HEK293 (cell line): Measurements from ENCODE around the gene ITGB5.

ENCODE experiments used
- CTCF ChIA-PET: fragments of 350-600 bp; formaldehyde crosslinking; extraction: SDS; loops from one replicate; lab custom pipeline; 2021; ENCODE audit warnings: antibody characterized with exemption; lab: Yijun Ruan, JAX
- POLR2A ChIA-PET: fragments of 300-600 bp; formaldehyde crosslinking; extraction: SDS; loops from one replicate; lab custom pipeline; 2020; ENCODE audit warnings: antibody characterized with exemption, inconsistent platforms; lab: Yijun Ruan, JAX
- H3K27ac ChIP-seq: fragments of 200-500 bp; sonication (Bioruptor generic); 2 replicates; pipeline ENCODE4 v1.5.1; 2014; ENCODE audit warnings: low read depth, low read length, control low read depth, inconsistent platforms; ENCODE audit errors: extremely low read depth
- H3K36me3 ChIP-seq, 2 experiments: fragments of 200-500 bp in 1 of 2; sonication (Bioruptor generic) in 1 of 2; 1 replicate in 1 of 2; 2 replicates in 1 of 2; pipeline ENCODE4 v1.5.1; 2014 to 2017; ENCODE audit warnings: inconsistent platforms in 2 of 2, low read length in 2 of 2; ENCODE audit not compliant: control insufficient read depth in 2 of 2, insufficient read depth in 1 of 2
- H3K4me1 ChIP-seq: fragments of 200-500 bp; sonication (Bioruptor generic); 2 replicates; pipeline ENCODE4 v1.5.1; 2014; ENCODE audit warnings: mild to moderate bottlenecking, low read length, inconsistent platforms; ENCODE audit not compliant: control insufficient read depth, insufficient read depth
- H3K4me3 ChIP-seq: 2 replicates; pipeline ENCODE4 v1.5.1; 2011; ENCODE audit warnings: low read depth, mild to moderate bottlenecking, control low read depth, low read length, moderate library complexity
- H3K9me3 ChIP-seq: fragments of 200-500 bp; sonication (Bioruptor generic); 2 replicates; pipeline ENCODE4 v1.5.1; 2014; ENCODE audit warnings: low read depth, low read length, inconsistent platforms; ENCODE audit not compliant: control insufficient read depth, insufficient read depth
- HOXC10 ChIP-seq: sonication (generic); formaldehyde crosslinking; IDR thresholded peaks from 2 replicates; pipeline ENCODE4 v1.8.1; 2023; ENCODE audit warnings: mild to moderate bottlenecking, missing genetic modification reagents
- OVOL3 ChIP-seq: fragments of 450-650 bp; formaldehyde crosslinking; IDR thresholded peaks from 2 replicates; pipeline ENCODE4 v1.5.1; 2016; ENCODE audit warnings: missing biosample characterization, missing genetic modification characterization
- SALL2 ChIP-seq: fragments of 450-650 bp; formaldehyde crosslinking; IDR thresholded peaks from 2 replicates; pipeline ENCODE4 v1.5.0; 2017; ENCODE audit warnings: missing biosample characterization, mild to moderate bottlenecking, missing genetic modification characterization, borderline replicate concordance
- SCRT1 ChIP-seq: fragments of 450-650 bp; formaldehyde crosslinking; IDR thresholded peaks from 2 replicates; pipeline ENCODE4 v1.5.1; 2016; ENCODE audit warnings: missing biosample characterization, missing genetic modification characterization, borderline replicate concordance
- ZBTB20 ChIP-seq: fragments of 450-650 bp; formaldehyde crosslinking; IDR thresholded peaks from 2 replicates; pipeline ENCODE4 v1.5.1; 2016; ENCODE audit warnings: missing biosample characterization, missing genetic modification characterization
- ZBTB48 ChIP-seq: fragments of 450-650 bp; formaldehyde crosslinking; IDR thresholded peaks from 2 replicates; pipeline ENCODE4 v1.5.1; 2016; ENCODE audit warnings: missing biosample characterization, missing genetic modification characterization
- ZIC2 ChIP-seq: fragments of 450-650 bp; formaldehyde crosslinking; IDR thresholded peaks from 2 replicates; pipeline ENCODE4 v1.5.1; 2016; ENCODE audit warnings: missing biosample characterization, missing genetic modification characterization
- ZNF184 ChIP-seq: fragments of 450-650 bp; IDR thresholded peaks from 2 replicates; pipeline ENCODE4 v1.5.1; 2018; ENCODE audit warnings: missing biosample characterization, mild to moderate bottlenecking, missing genetic modification characterization
- ZNF324 ChIP-seq: fragments of 450-650 bp; formaldehyde crosslinking; IDR thresholded peaks from 2 replicates; pipeline ENCODE4 v1.5.1; 2016; ENCODE audit warnings: missing biosample characterization, missing genetic modification characterization
- ZNF341 ChIP-seq: fragments of 450-650 bp; formaldehyde crosslinking; IDR thresholded peaks from 2 replicates; pipeline ENCODE4; 2016; ENCODE audit warnings: low read depth, missing biosample characterization, missing genetic modification characterization
- ZNF514 ChIP-seq: fragments of 450-650 bp; formaldehyde crosslinking; IDR thresholded peaks from 2 replicates; pipeline ENCODE4 v1.5.1; 2016; ENCODE audit warnings: missing biosample characterization, missing genetic modification characterization
- ZNF529 ChIP-seq: fragments of 450-650 bp; formaldehyde crosslinking; IDR thresholded peaks from 2 replicates; pipeline ENCODE4 v1.5.1; 2017; ENCODE audit warnings: missing genetic modification characterization, missing biosample characterization; ENCODE audit not compliant: insufficient replicate concordance
- ZNF747 ChIP-seq: fragments of 450-650 bp; formaldehyde crosslinking; IDR thresholded peaks from 2 replicates; pipeline ENCODE4 v1.5.1; 2016; ENCODE audit warnings: missing biosample characterization, missing genetic modification characterization
- ZNF768 ChIP-seq: fragments of 450-650 bp; formaldehyde crosslinking; IDR thresholded peaks from 2 replicates; pipeline ENCODE4 v1.5.1; 2018; ENCODE audit warnings: missing biosample characterization, mild to moderate bottlenecking, missing genetic modification characterization
- ZNF785 ChIP-seq: fragments of 450-650 bp; formaldehyde crosslinking; IDR thresholded peaks from 2 replicates; pipeline ENCODE4 v1.5.1; 2016; ENCODE audit warnings: missing biosample characterization, missing genetic modification characterization
- TF ChIP-seq, protein P1 (sequence below): fragments of 450-650 bp; formaldehyde crosslinking; IDR thresholded peaks from 2 replicates; pipeline ENCODE4 v1.5.1; 2016; ENCODE audit warnings: missing biosample characterization, missing genetic modification characterization, borderline replicate concordance
- TF ChIP-seq, protein P2 (sequence below): fragments of 450-650 bp; formaldehyde crosslinking; IDR thresholded peaks from 2 replicates; pipeline ENCODE4 v1.5.1; 2016; ENCODE audit warnings: missing biosample characterization, missing genetic modification characterization
- TF ChIP-seq, protein P3 (sequence below): fragments of 450-650 bp; formaldehyde crosslinking; IDR thresholded peaks from 2 replicates; pipeline ENCODE4 v1.5.1; 2016; ENCODE audit warnings: missing biosample characterization, missing genetic modification characterization, borderline replicate concordance
- TF ChIP-seq, protein P4 (sequence below): IDR thresholded peaks from 2 replicates; pipeline ENCODE4 v1.6.1; 2011; ENCODE audit warnings: mild to moderate bottlenecking, low read depth, low read length, borderline replicate concordance

Gene ITGB5

DNA sequence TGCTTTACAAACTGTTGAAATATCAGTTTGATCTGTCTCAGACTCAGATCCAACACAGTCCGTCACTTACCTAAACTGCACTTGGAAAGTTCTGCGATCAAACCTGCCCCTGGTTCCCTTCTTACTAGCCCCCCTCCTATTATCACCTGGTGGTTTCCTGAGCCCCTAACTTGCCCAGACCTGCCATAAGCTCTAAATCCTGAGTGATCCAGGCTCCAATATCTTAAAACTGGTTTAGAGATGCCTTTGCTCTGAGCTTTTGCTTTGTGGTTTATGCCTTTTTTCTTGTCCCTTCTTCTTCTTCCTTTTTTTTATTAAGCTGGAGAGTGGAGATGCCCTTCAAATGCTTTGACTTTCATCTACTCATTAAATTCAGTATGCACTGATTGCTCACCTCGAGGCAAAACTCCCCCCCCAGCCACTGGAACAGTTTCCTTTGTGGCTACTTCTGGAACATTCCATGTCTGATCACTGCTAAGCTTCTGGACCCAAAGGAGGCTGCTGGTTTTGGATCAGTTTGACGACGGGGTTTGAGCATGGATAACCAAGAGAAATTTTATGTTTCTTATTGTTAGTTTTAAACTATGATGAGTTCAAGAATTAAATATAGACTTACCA lies 3.5 kb upstream of the ITGB5 start:
- Histone ChIP-seq H3K4me1 (no peaks in the 10 kb centered on the region), H3K9me3 (no peaks in the 10 kb centered on the region), H3K36me3 (no peaks in the 10 kb centered on the region), H3K27ac (no peak overlapping the region), H3K4me3 (no peak overlapping the region)
- POLR2A ChIA-PET = no interaction called here
- CTCF ChIA-PET = interaction anchor here (0.6 to 4.3 kb wide), 6 partner anchors 11 to 260 kb away, joined by 3 to 25 read pairs (median 4); no protein-coding TSS in a partner anchor
- TF ChIP-seq ZNF514 = no peak
- TF ChIP-seq ZIC2 (tag by site-specific recombination) = no peak
- no peak for TF ChIP-seq ZNF529 (tag by site-specific recombination)
- no peak for TF ChIP-seq ZBTB48 (tag by site-specific recombination)
- TF ChIP-seq OVOL3 = no peak
- no peak for TF ChIP-seq ZNF785
- TF ChIP-seq ZNF768 (tag by site-specific recombination) = no peak
- no peak for TF ChIP-seq SALL2
- no peak for TF ChIP-seq ZNF324 (tag by site-specific recombination)
- TF ChIP-seq, protein P1, sequence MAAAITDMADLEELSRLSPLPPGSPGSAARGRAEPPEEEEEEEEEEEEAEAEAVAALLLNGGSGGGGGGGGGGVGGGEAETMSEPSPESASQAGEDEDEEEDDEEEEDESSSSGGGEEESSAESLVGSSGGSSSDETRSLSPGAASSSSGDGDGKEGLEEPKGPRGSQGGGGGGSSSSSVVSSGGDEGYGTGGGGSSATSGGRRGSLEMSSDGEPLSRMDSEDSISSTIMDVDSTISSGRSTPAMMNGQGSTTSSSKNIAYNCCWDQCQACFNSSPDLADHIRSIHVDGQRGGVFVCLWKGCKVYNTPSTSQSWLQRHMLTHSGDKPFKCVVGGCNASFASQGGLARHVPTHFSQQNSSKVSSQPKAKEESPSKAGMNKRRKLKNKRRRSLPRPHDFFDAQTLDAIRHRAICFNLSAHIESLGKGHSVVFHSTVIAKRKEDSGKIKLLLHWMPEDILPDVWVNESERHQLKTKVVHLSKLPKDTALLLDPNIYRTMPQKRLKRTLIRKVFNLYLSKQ = no peak
- no peak for TF ChIP-seq ZNF747
- TF ChIP-seq, protein P2, sequence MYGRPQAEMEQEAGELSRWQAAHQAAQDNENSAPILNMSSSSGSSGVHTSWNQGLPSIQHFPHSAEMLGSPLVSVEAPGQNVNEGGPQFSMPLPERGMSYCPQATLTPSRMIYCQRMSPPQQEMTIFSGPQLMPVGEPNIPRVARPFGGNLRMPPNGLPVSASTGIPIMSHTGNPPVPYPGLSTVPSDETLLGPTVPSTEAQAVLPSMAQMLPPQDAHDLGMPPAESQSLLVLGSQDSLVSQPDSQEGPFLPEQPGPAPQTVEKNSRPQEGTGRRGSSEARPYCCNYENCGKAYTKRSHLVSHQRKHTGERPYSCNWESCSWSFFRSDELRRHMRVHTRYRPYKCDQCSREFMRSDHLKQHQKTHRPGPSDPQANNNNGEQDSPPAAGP = no peak
- TF ChIP-seq, protein P3, sequence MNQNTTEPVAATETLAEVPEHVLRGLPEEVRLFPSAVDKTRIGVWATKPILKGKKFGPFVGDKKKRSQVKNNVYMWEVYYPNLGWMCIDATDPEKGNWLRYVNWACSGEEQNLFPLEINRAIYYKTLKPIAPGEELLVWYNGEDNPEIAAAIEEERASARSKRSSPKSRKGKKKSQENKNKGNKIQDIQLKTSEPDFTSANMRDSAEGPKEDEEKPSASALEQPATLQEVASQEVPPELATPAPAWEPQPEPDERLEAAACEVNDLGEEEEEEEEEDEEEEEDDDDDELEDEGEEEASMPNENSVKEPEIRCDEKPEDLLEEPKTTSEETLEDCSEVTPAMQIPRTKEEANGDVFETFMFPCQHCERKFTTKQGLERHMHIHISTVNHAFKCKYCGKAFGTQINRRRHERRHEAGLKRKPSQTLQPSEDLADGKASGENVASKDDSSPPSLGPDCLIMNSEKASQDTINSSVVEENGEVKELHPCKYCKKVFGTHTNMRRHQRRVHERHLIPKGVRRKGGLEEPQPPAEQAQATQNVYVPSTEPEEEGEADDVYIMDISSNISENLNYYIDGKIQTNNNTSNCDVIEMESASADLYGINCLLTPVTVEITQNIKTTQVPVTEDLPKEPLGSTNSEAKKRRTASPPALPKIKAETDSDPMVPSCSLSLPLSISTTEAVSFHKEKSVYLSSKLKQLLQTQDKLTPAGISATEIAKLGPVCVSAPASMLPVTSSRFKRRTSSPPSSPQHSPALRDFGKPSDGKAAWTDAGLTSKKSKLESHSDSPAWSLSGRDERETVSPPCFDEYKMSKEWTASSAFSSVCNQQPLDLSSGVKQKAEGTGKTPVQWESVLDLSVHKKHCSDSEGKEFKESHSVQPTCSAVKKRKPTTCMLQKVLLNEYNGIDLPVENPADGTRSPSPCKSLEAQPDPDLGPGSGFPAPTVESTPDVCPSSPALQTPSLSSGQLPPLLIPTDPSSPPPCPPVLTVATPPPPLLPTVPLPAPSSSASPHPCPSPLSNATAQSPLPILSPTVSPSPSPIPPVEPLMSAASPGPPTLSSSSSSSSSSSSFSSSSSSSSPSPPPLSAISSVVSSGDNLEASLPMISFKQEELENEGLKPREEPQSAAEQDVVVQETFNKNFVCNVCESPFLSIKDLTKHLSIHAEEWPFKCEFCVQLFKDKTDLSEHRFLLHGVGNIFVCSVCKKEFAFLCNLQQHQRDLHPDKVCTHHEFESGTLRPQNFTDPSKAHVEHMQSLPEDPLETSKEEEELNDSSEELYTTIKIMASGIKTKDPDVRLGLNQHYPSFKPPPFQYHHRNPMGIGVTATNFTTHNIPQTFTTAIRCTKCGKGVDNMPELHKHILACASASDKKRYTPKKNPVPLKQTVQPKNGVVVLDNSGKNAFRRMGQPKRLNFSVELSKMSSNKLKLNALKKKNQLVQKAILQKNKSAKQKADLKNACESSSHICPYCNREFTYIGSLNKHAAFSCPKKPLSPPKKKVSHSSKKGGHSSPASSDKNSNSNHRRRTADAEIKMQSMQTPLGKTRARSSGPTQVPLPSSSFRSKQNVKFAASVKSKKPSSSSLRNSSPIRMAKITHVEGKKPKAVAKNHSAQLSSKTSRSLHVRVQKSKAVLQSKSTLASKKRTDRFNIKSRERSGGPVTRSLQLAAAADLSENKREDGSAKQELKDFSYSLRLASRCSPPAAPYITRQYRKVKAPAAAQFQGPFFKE (tag by site-specific recombination) = no peak
- TF ChIP-seq ZBTB20 (tag by site-specific recombination) = no peak
- TF ChIP-seq ZNF341 (tag by site-specific recombination) = no peak
- no peak for TF ChIP-seq HOXC10
- no peak for TF ChIP-seq ZNF184
- TF ChIP-seq, protein P4, sequence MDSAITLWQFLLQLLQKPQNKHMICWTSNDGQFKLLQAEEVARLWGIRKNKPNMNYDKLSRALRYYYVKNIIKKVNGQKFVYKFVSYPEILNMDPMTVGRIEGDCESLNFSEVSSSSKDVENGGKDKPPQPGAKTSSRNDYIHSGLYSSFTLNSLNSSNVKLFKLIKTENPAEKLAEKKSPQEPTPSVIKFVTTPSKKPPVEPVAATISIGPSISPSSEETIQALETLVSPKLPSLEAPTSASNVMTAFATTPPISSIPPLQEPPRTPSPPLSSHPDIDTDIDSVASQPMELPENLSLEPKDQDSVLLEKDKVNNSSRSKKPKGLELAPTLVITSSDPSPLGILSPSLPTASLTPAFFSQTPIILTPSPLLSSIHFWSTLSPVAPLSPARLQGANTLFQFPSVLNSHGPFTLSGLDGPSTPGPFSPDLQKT = no peak
- no peak for TF ChIP-seq SCRT1
- TF ChIP-seq, all 188 proteins: peak for 0
